Body of pancreas (tissue), 4 donors: Measurements from ENCODE around the gene RASGRP3.

Experiments
- CTCF ChIP-seq, 7 experiments: fragments of 450-650 bp in 4 of 7; fragments of 200-600 bp in 3 of 7; sonication (generic) in 3 of 7; IDR thresholded peaks; one replicate each; pipeline ENCODE4 v1.5.1; 2016 to 2019; ENCODE audit warnings: antibody characterized with exemption in 7 of 7
- POLR2A ChIP-seq, 3 donors: fragments of 450-650 bp; IDR thresholded peaks; one replicate each; pipeline ENCODE4 v1.6.1; 2016; ENCODE audit warnings: antibody characterized with exemption in 3 of 3, mild to moderate bottlenecking in 2 of 3

- no peak for TF ChIP-seq CTCF (IDR thresholded peaks at IDR 0.05)
- no peak for TF ChIP-seq POLR2A (IDR thresholded peaks at IDR 0.05)
Measured at GRCh38 chr2:33606100-33606499, 129.7 kb downstream of the RASGRP3 start.
